IMR-90 (cell line): ENCODE results near the gene NDUFA13. TPM values are rescaled to one million over a fixed set of nuclear protein-coding genes. Genes with fewer than 3 reads are reported as not detected.

Experiments used
- ATAC-seq: fragments of 200-7000 bp; cut with Tn5 transposase; 2 replicates; pipeline ENCODE4 v1.9.1; 2020; ENCODE audit warnings: low read depth, mild to moderate bottlenecking, moderate library complexity
- BruUV-seq: library from RNA; stranded (reverse); fragments of 400-500 nt; replicated peaks from 2 replicates; lab custom pipeline; 2021; lab: Mats Ljungman, UMichigan
- CTCF ChIA-PET: fragments of 300-600 bp; formaldehyde crosslinking; extraction: SDS; loops from one replicate; lab custom pipeline; 2021; ENCODE audit warnings: antibody characterized with exemption; lab: Yijun Ruan, JAX
- POLR2A ChIA-PET: fragments of 300-600 bp; sonication (Branson Sonifier 250); formaldehyde crosslinking; loops from one replicate; lab custom pipeline; 2022; ENCODE audit warnings: antibody characterized with exemption; ENCODE audit not compliant: unreplicated experiment; lab: Charles Lee
- DNase-seq: peaks from one replicate; pipeline ENCODE4 v3.0.0; 2013
- H2AFZ ChIP-seq: replicated peaks from 2 replicates; pipeline ENCODE3; 2013; ENCODE audit warnings: low read length, mild to moderate bottlenecking; ENCODE audit not compliant: poor library complexity
- H2AK5ac ChIP-seq: 2 replicates; pipeline ENCODE4 v1.6.1; 2013; ENCODE audit warnings: low read depth, low read length, inconsistent platforms
- H2AK9ac ChIP-seq: replicated peaks from 2 replicates; pipeline ENCODE3; 2013; ENCODE audit warnings: mild to moderate bottlenecking, low read depth, low read length, moderate library complexity; ENCODE audit not compliant: poor library complexity
- H2BK120ac ChIP-seq: 2 replicates; pipeline ENCODE4 v1.6.1; 2013; ENCODE audit warnings: low read depth, low read length, inconsistent platforms
- H2BK15ac ChIP-seq: 3 replicates; pipeline ENCODE4 v1.6.1; 2013; ENCODE audit warnings: low read depth, low read length, inconsistent platforms
- H2BK20ac ChIP-seq: 2 replicates; pipeline ENCODE4 v1.6.1; 2013; ENCODE audit warnings: low read depth, mild to moderate bottlenecking, inconsistent platforms, low read length, moderate library complexity
- H2BK5ac ChIP-seq: 2 replicates; pipeline ENCODE4 v1.6.1; 2013; ENCODE audit warnings: mild to moderate bottlenecking, low read depth, low read length, inconsistent platforms; ENCODE audit not compliant: poor library complexity, severe bottlenecking
- H3K14ac ChIP-seq: replicated peaks from 2 replicates; pipeline ENCODE4 v1.6.1; 2013; ENCODE audit warnings: low read depth, low read length, inconsistent platforms
- H3K18ac ChIP-seq: 2 replicates; pipeline ENCODE4 v1.6.1; 2013; ENCODE audit warnings: low read depth, low read length, control low read depth
- H3K23ac ChIP-seq: 2 replicates; pipeline ENCODE4 v1.6.1; 2013; ENCODE audit warnings: low read depth, low read length, inconsistent platforms
- H3K27ac ChIP-seq: 2 replicates; pipeline ENCODE4 v1.5.1; 2013; ENCODE audit warnings: mild to moderate bottlenecking, control low read depth, low read length; ENCODE audit not compliant: insufficient read depth
- H3K27me3 ChIP-seq: 2 replicates; pipeline ENCODE4 v1.6.1; 2013; ENCODE audit warnings: low read length; ENCODE audit not compliant: control insufficient read depth, insufficient read depth
- H3K36me3 ChIP-seq: 2 replicates; pipeline ENCODE4 v1.6.1; 2013; ENCODE audit warnings: low read length, mixed read lengths; ENCODE audit not compliant: control insufficient read depth, insufficient read depth
- H3K4ac ChIP-seq: 2 replicates; pipeline ENCODE4 v1.6.1; 2013; ENCODE audit warnings: low read depth, low read length, inconsistent platforms
- H3K4me1 ChIP-seq: 2 replicates; pipeline ENCODE4 v1.6.1; 2013; ENCODE audit warnings: low read length, mixed read lengths; ENCODE audit not compliant: control insufficient read depth, insufficient read depth
- H3K4me2 ChIP-seq: 2 replicates; pipeline ENCODE4 v1.6.1; 2013; ENCODE audit warnings: low read depth, mild to moderate bottlenecking, control low read depth, low read length, moderate library complexity
- H3K4me3 ChIP-seq: 2 replicates; pipeline ENCODE4 v1.5.1; 2013; ENCODE audit warnings: low read depth, mild to moderate bottlenecking, control low read depth, low read length, moderate library complexity; ENCODE audit not compliant: insufficient read depth
- H3K56ac ChIP-seq: 2 replicates; pipeline ENCODE4 v1.6.1; 2013; ENCODE audit warnings: low read length, inconsistent platforms; ENCODE audit not compliant: insufficient read depth; ENCODE audit errors: extremely low read depth
- H3K79me1 ChIP-seq, 2 experiments: 2 replicates each; pipeline ENCODE4 v1.6.1; 2013; ENCODE audit warnings: low read length in 2 of 2, inconsistent platforms in 1 of 2, low read depth in 1 of 2
- H3K9ac ChIP-seq: 2 replicates; pipeline ENCODE4 v1.6.1; 2013; ENCODE audit warnings: low read depth, low read length, control low read depth
- H3K9me1 ChIP-seq: 2 replicates; pipeline ENCODE4 v1.6.1; 2013; ENCODE audit warnings: low read length, inconsistent platforms; ENCODE audit not compliant: insufficient read depth
- H3K9me3 ChIP-seq: 2 replicates; pipeline ENCODE4 v1.6.1; 2013; ENCODE audit warnings: low read length; ENCODE audit not compliant: control insufficient read depth, insufficient read depth
- H4K20me1 ChIP-seq: 2 replicates; pipeline ENCODE4 v1.6.1; 2013; ENCODE audit warnings: low read length, inconsistent platforms; ENCODE audit not compliant: insufficient read depth
- H4K5ac ChIP-seq: 2 replicates; pipeline ENCODE4 v1.6.1; 2013; ENCODE audit warnings: mild to moderate bottlenecking, low read depth, low read length, control low read depth
- H4K8ac ChIP-seq, 2 experiments: 2 replicates each; pipeline ENCODE4 v1.6.1; 2013; ENCODE audit warnings: low read depth in 2 of 2, low read length in 2 of 2, control low read depth in 1 of 2, inconsistent platforms in 1 of 2
- H4K91ac ChIP-seq: 2 replicates; pipeline ENCODE4 v1.6.1; 2013; ENCODE audit warnings: low read depth, low read length, inconsistent platforms; ENCODE audit not compliant: insufficient read depth
- BHLHE40 ChIP-seq: fragments of 150-350 bp; IDR thresholded peaks from 2 replicates; pipeline ENCODE4 v1.6.1; 2016; ENCODE audit warnings: mild to moderate bottlenecking, low read depth, low read length
- CEBPB ChIP-seq: IDR thresholded peaks from 2 replicates; pipeline ENCODE4 v1.6.1; 2012; ENCODE audit warnings: low read depth, low read length, improper control_type of control experiment
- CHD1 ChIP-seq: IDR thresholded peaks from 2 replicates; pipeline ENCODE4 v1.6.1; 2012; ENCODE audit warnings: low read depth, low read length, improper control_type of control experiment
- FOS ChIP-seq: fragments of 150-350 bp; IDR thresholded peaks from 2 replicates; pipeline ENCODE4 v1.6.1; 2016; ENCODE audit warnings: low read depth, low read length
- NFE2L2 ChIP-seq: fragments of 150-350 bp; IDR thresholded peaks from 2 replicates; pipeline ENCODE4 v1.6.1; 2016; ENCODE audit warnings: low read depth, mild to moderate bottlenecking, low read length
- POLR2A ChIP-seq: IDR thresholded peaks from 2 replicates; pipeline ENCODE4 v1.6.1; 2012; ENCODE audit warnings: mild to moderate bottlenecking, low read depth, low read length
- RCOR1 ChIP-seq: IDR thresholded peaks from 2 replicates; pipeline ENCODE4 v1.6.1; 2012; ENCODE audit warnings: mild to moderate bottlenecking, low read length, improper control_type of control experiment; ENCODE audit not compliant: insufficient replicate concordance
- SMC3 ChIP-seq: fragments of 150-350 bp; IDR thresholded peaks from 2 replicates; pipeline ENCODE4 v1.6.1; 2016; ENCODE audit warnings: low read depth, mild to moderate bottlenecking, antibody characterized with exemption, low read length, moderate library complexity
- WGBS, 2 experiments: methylation state at CpG; one replicate each; pipeline versions ENCODE4 v1.1.5 to v1.1.7; 2013; ENCODE audit warnings: missing lambda C conversion rate in 2 of 2; ENCODE audit not compliant: insufficient read length in 1 of 2; ENCODE audit errors: extremely low coverage in 2 of 2; 5-methylcytosine and 5-hydroxymethylcytosine counted together
- dilution Hi-C: fragments of 300-500 bp; cut with HindIII; formaldehyde crosslinking; loops from one replicate; pipeline ENCODE4 v1.14.3; 2018; ENCODE audit warnings: low sequenced_read_pairs; ENCODE audit not compliant: unreplicated experiment
- in situ Hi-C: fragments of 300-500 bp; cut with MboI; formaldehyde crosslinking; loops from 3 replicates; pipeline ENCODE4 v1.14.3; 2019; ENCODE audit warnings: low sequenced_read_pairs, inconsistent platforms, mixed read lengths
- intact Hi-C: fragments of 100-400 bp; cut with micrococcal nuclease; formaldehyde crosslinking; loops from 2 replicates; pipeline ENCODE4 v1.10.0; 2022
- polyA plus RNA-seq, 3 experiments: library from polyadenylated mRNA; depleted of rRNA; stranded (reverse); fragments of >200 nt; gene quantifications; 2 replicates each; pipeline ENCODE4 v1.2.3, GENCODE V29; 2012; ENCODE audit warnings: low replicate concordance in 1 of 3
- total RNA-seq: library from RNA; depleted of rRNA; stranded (reverse); fragments of >200 nt; gene quantifications from 2 replicates; pipeline ENCODE4 v1.2.3, GENCODE V29; 2012
- TF ChIP-seq, protein P1 (sequence below): conservative IDR thresholded peaks from 2 replicates; pipeline ENCODE4 v1.5.1; 2012; ENCODE audit warnings: mild to moderate bottlenecking, low read depth, low read length, improper control_type of control experiment

The NDUFA13 gene
- total and polyA plus RNA-seq, 2 of the 4 experiments (the other 2 are of a cell fraction) = 30.6 to 667 TPM

DNA sequence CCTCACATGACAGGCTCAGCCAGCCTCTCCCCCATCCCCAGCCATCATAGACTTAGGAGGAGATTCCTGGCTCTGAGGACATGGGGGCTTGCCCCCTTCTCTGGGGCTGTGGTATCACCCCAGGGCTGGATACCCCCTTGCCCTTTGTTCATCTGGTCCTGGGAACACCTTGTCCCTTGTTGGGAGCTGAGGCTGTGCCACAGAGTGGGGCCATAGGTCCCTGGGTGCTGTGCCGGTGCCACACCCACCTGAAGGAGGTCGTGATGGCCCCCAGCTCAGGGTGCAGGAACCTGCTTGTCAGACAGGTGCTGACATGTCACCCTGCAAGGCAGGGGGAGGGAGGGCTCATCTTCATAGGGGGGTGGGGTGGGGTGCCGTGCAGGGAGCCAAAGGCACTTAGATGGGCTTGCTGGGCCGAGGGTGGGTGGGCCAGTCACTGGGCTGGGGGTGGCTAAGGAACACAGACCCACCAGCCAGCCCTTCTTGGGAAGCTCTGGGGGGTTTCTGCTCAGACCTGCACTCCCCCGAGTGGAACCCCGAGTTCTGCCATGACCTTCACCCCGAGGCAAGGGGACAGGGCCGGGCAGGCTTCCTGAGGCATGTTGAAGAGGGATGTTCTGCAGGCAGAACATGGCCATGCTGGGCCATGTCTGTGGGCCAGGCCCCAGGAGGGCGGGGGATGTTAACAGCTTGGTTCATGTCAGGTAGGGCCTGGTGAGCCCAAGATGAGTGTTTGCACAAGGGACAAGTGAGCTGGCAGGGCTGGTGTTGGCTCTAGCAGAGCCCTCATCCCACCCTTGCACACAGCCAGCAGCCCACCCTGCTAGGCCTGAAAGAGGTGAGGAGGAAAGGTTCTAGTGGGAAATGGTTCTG is 28.7 kb upstream of the NDUFA13 start:
- Histone ChIP-seq H3K4ac (peak overlapping the region; percentile 96), H2AFZ (no peak overlapping the region), H4K91ac (peak overlapping the region; percentile 83; the same call in 1 of the 2 replicates), H2BK15ac (no peak overlapping the region), H3K27me3 (no peaks in the 10 kb centered on the region), H3K4me2 (no peak overlapping the region), H2BK20ac (no peak overlapping the region), H4K20me1 (peaks cover 7% of the 10 kb centered on the region; the same call in 1 of the 2 replicates), H3K9me3 (no peaks in the 10 kb centered on the region), H3K9ac (no peak overlapping the region), H3K4me1 (peaks cover 45% of the 10 kb centered on the region), H3K79me1 (peaks cover 18 to 86% of the 10 kb centered on the region in 2 experiments), H3K23ac (no peak overlapping the region), H2BK120ac (no peak overlapping the region), H2AK9ac (peak overlapping the region; percentile 73), H3K14ac (0 out of 2 replicates have a peak overlapping the region, but pooled peaks have one; percentile 18), H3K56ac (no peak overlapping the region), H3K36me3 (peaks cover 7% of the 10 kb centered on the region), H4K8ac (peak overlapping the region in 1 of 2 experiments; percentile 94; a peak in 1 of 4 replicates), H2AK5ac (peak overlapping the region; percentile 90; the same call in 1 of the 2 replicates), H3K27ac (0 out of 2 replicates have a peak overlapping the region, but pooled peaks have one; percentile 3), H3K4me3 (no peak overlapping the region), H3K9me1 (peaks cover 25% of the 10 kb centered on the region), H4K5ac (no peak overlapping the region), H2BK5ac (no peak overlapping the region), H3K18ac (no peak overlapping the region)
- ATAC-seq = no peak
- ChIA-PET CTCF (no interaction called here), POLR2A (no interaction called here)
- in situ Hi-C loops (no loop called here), dilution Hi-C loops (no loop called here), intact Hi-C loops (loop anchor here (5.0 kb wide), 1 partner anchor 100 kb away; no protein-coding TSS in a partner anchor)
- no peak for DNase-seq
- BruUV-seq = no TSS peak
- WGBS, 2 experiments = 80% methylated on average over 3 of the region's 9 CpGs; no CpG with 5 or more reads in 1 of the 2 experiments
- TF ChIP-seq CHD1 (no peak), SMC3 (no peak), NFE2L2 (no peak), RCOR1 (no peak), BHLHE40 (no peak), CEBPB (no peak), FOS (no peak), POLR2A (no peak)
- TF ChIP-seq, protein P1, sequence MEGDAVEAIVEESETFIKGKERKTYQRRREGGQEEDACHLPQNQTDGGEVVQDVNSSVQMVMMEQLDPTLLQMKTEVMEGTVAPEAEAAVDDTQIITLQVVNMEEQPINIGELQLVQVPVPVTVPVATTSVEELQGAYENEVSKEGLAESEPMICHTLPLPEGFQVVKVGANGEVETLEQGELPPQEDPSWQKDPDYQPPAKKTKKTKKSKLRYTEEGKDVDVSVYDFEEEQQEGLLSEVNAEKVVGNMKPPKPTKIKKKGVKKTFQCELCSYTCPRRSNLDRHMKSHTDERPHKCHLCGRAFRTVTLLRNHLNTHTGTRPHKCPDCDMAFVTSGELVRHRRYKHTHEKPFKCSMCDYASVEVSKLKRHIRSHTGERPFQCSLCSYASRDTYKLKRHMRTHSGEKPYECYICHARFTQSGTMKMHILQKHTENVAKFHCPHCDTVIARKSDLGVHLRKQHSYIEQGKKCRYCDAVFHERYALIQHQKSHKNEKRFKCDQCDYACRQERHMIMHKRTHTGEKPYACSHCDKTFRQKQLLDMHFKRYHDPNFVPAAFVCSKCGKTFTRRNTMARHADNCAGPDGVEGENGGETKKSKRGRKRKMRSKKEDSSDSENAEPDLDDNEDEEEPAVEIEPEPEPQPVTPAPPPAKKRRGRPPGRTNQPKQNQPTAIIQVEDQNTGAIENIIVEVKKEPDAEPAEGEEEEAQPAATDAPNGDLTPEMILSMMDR = no peak
